ENCODE measurements around the gene HSF4. TPM values are rescaled to one million over a fixed set of nuclear protein-coding genes. Genes with fewer than 3 reads are reported as not detected.

The HSF4 gene
- total RNA-seq, 1 donor from 2014 or later, result 5.5 TPM

- TF ChIP-seq CTCF (IDR thresholded peaks at IDR 0.05; ENCODE audit: insufficient read depth, low read length, poor library complexity, severe bottlenecking), result no peak
- no peak for DNase-seq (ENCODE audit: low read depth)
Measured at GRCh38 chr16:67147437-67148140, 17.0 kb upstream of the HSF4 start.

GRCh38 chr16:67148221-67148620 is 16.3 kb upstream of the HSF4 start:
- H3K36me3 ChIP-seq (ENCODE audit: control insufficient read depth, insufficient read depth, low read length), result peaks cover 4% of the 10 kb centered on the region
- DNase-seq (ENCODE audit: low read depth), result no peak
- no peak for TF ChIP-seq CTCF (IDR thresholded peaks at IDR 0.05; ENCODE audit: insufficient read depth, low read length, poor library complexity, severe bottlenecking)
- H3K27me3 ChIP-seq (ENCODE audit: control insufficient read depth, insufficient read depth, low read length), result peaks cover 23% of the 10 kb centered on the region
- no peak overlapping the region for H3K4me3 ChIP-seq (ENCODE audit: low read depth, low read length)

More at GRCh38 chr16:67147437-67148140, 17.0 kb upstream of the HSF4 start:
- Histone ChIP-seq H3K4me3 (ENCODE audit: low read depth, low read length) (no peak overlapping the region), H3K27me3 (ENCODE audit: control insufficient read depth, insufficient read depth, low read length) (peaks cover 20% of the 10 kb centered on the region), H3K36me3 (ENCODE audit: control insufficient read depth, insufficient read depth, low read length) (peaks cover 4% of the 10 kb centered on the region)

- Histone ChIP-seq H3K4me3 (ENCODE audit: low read depth, low read length) (no peak overlapping the region), H3K36me3 (ENCODE audit: control insufficient read depth, insufficient read depth, low read length) (peaks cover 4% of the 10 kb centered on the region), H3K27me3 (ENCODE audit: control insufficient read depth, insufficient read depth, low read length) (peaks cover 23% of the 10 kb centered on the region)
- DNase-seq (ENCODE audit: low read depth), result no peak
- no peak for TF ChIP-seq CTCF (IDR thresholded peaks at IDR 0.05; ENCODE audit: insufficient read depth, low read length, poor library complexity, severe bottlenecking)
Measured at GRCh38 chr16:67148656-67149275, 15.8 kb upstream of the HSF4 start.

- no peak for DNase-seq (ENCODE audit: low read depth)
- no peak overlapping the region for H3K4me3 ChIP-seq (ENCODE audit: low read depth, low read length)
- peaks cover 29% of the 10 kb centered on the region for H3K27me3 ChIP-seq (ENCODE audit: control insufficient read depth, insufficient read depth, low read length)
- no peak for TF ChIP-seq CTCF (IDR thresholded peaks at IDR 0.05; ENCODE audit: insufficient read depth, low read length, poor library complexity, severe bottlenecking)
- H3K36me3 ChIP-seq (ENCODE audit: control insufficient read depth, insufficient read depth, low read length), result peaks cover 4% of the 10 kb centered on the region
Measured at GRCh38 chr16:67149276-67150046, 15.1 kb upstream of the HSF4 start.

- H3K4me3 ChIP-seq (ENCODE audit: low read depth, low read length), result peak overlapping the region; percentile 44
- TF ChIP-seq CTCF (IDR thresholded peaks at IDR 0.05; ENCODE audit: insufficient read depth, low read length, poor library complexity, severe bottlenecking), result no peak
- DNase-seq (ENCODE audit: low read depth), result no peak
- peaks cover 4% of the 10 kb centered on the region for H3K36me3 ChIP-seq (ENCODE audit: control insufficient read depth, insufficient read depth, low read length)
- peaks cover 37% of the 10 kb centered on the region for H3K27me3 ChIP-seq (ENCODE audit: control insufficient read depth, insufficient read depth, low read length)
Measured at GRCh38 chr16:67150047-67150832, 14.3 kb upstream of the HSF4 start.
